Kidney (tissue), 14 donors: ENCODE results near the gene KIF26B. TPM values are rescaled to one million over a fixed set of nuclear protein-coding genes. Genes with fewer than 3 reads are reported as not detected.

Source experiments
- DNase-seq, 5 donors: peaks; one replicate each; pipeline ENCODE4 v3.0.0-alpha.2; 2013 to 2020
- FAIRE-seq: peaks from 2 replicates; lab custom pipeline; 2012; peaks lifted over from hg19 to GRCh38; lab: Jason Lieb, UNC
- H3K27ac ChIP-seq, 2 donors: one replicate each; pipeline ENCODE4 v1.7.0; 2013; ENCODE audit warnings: low read depth in 2 of 2, low read length in 2 of 2, inconsistent platforms in 1 of 2
- H3K27me3 ChIP-seq: one replicate; pipeline ENCODE4 v1.7.1; 2013; ENCODE audit warnings: low read length, inconsistent platforms; ENCODE audit not compliant: control insufficient read depth, insufficient read depth
- H3K36me3 ChIP-seq, 3 donors: one replicate each; pipeline versions ENCODE4 v1.7.0 to v1.7.1; 2013; ENCODE audit warnings: low read length in 3 of 3, control low read depth in 1 of 3, inconsistent platforms in 1 of 3; ENCODE audit not compliant: insufficient read depth in 3 of 3, control insufficient read depth in 2 of 3
- H3K4me1 ChIP-seq, 3 donors: one replicate each; pipeline versions ENCODE4 v1.7.0 to v1.7.1; 2013; ENCODE audit warnings: low read length in 3 of 3, inconsistent platforms in 1 of 3, low read depth in 1 of 3; ENCODE audit not compliant: control insufficient read depth in 2 of 3, insufficient read depth in 2 of 3
- H3K4me3 ChIP-seq, 3 donors: one replicate each; pipeline versions ENCODE4 v1.7.0 to v1.8.1; 2013; ENCODE audit warnings: low read length in 3 of 3, control low read depth in 1 of 3, inconsistent platforms in 1 of 3
- H3K9ac ChIP-seq, 3 donors: one replicate each; pipeline versions ENCODE4 v1.7.0 to v1.7.1; 2013; ENCODE audit warnings: low read length in 3 of 3, control low read depth in 1 of 3, inconsistent platforms in 1 of 3
- H3K9me3 ChIP-seq, 3 donors: one replicate each; pipeline versions ENCODE4 v1.7.0 to v1.7.1; 2013; ENCODE audit warnings: low read length in 3 of 3, control low read depth in 1 of 3, inconsistent platforms in 1 of 3; ENCODE audit not compliant: control insufficient read depth in 2 of 3, insufficient read depth in 1 of 3
- intact Hi-C: fragments of 100-400 bp; cut with DNase I; formaldehyde crosslinking; loops from one replicate; pipeline ENCODE4 v1.11.1; 2022
- polyA plus RNA-seq: library from polyadenylated mRNA; stranded (reverse); fragments of 350-450 nt; fragmentation: Illumina TruSeq; extraction: RNeasy Lipid Tissue Mini Kit (QIAGEN cat#74804); gene quantifications from one replicate; pipeline ENCODE4 v1.2.3, GENCODE V29; 2014; ENCODE audit warnings: low read depth, low replicate concordance; ENCODE audit not compliant: insufficient read depth
- total RNA-seq: library from RNA; stranded (reverse); fragmentation: NEBNext Ultra II Directional; extraction: Animal tissue kit (Norgen Biotek cat#: 25700); gene quantifications from one replicate; pipeline ENCODE4 v1.2.1, GENCODE V29; 2021
- TF ChIP-seq, protein P1 (sequence below): IDR thresholded peaks from 3 replicates; pipeline ENCODE4 v1.5.1; 2012; ENCODE audit warnings: mild to moderate bottlenecking, moderate library complexity, borderline replicate concordance; ENCODE audit not compliant: insufficient read depth; ENCODE audit errors: extremely low read depth
- donor health status: control.
- donor health status: control.
- donor health status: control.
- donor health status: control.
- donor health status: control.
- donor health status: DM: yes; HTN: yes; CAD: no.
- donor health status: Normal renal cell carcinoma (clear cell type).

Gene KIF26B
- total and polyA plus RNA-seq, 2 donors from 2014 or later, result 0.52 to 10.7 TPM

DNA sequence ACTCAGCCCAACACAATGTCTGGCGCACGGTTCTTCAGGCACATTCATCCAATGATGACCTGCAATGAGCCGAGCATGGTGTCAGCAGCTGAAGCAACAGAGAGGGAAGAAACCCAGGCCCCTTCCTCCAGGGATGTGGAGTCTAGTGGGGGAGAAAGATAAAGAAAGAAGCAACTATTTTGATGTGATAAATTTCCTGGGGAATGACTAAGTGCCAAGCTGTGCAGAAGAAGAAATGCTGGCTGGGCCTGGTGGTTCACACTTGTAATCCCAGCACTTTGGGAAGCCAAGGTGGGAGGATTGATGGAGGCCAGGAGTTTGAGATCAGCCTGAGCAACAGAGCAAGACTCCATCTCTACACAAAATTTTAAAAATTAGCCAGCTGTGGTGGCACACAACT lies 561.8 kb downstream of the KIF26B start:
- Histone ChIP-seq H3K27me3 (no peaks in the 10 kb centered on the region), H3K4me3 (no peak overlapping the region), H3K9me3 (no peaks in the 10 kb centered on the region), H3K36me3 (no peaks in the 10 kb centered on the region), H3K9ac (no peak overlapping the region), H3K4me1 (no peaks in the 10 kb centered on the region), H3K27ac (no peak overlapping the region)
- intact Hi-C loops, result no loop called here
- TF ChIP-seq, protein P1, sequence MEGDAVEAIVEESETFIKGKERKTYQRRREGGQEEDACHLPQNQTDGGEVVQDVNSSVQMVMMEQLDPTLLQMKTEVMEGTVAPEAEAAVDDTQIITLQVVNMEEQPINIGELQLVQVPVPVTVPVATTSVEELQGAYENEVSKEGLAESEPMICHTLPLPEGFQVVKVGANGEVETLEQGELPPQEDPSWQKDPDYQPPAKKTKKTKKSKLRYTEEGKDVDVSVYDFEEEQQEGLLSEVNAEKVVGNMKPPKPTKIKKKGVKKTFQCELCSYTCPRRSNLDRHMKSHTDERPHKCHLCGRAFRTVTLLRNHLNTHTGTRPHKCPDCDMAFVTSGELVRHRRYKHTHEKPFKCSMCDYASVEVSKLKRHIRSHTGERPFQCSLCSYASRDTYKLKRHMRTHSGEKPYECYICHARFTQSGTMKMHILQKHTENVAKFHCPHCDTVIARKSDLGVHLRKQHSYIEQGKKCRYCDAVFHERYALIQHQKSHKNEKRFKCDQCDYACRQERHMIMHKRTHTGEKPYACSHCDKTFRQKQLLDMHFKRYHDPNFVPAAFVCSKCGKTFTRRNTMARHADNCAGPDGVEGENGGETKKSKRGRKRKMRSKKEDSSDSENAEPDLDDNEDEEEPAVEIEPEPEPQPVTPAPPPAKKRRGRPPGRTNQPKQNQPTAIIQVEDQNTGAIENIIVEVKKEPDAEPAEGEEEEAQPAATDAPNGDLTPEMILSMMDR, result no peak
- no peak for DNase-seq
- FAIRE-seq, result no peak

DNA sequence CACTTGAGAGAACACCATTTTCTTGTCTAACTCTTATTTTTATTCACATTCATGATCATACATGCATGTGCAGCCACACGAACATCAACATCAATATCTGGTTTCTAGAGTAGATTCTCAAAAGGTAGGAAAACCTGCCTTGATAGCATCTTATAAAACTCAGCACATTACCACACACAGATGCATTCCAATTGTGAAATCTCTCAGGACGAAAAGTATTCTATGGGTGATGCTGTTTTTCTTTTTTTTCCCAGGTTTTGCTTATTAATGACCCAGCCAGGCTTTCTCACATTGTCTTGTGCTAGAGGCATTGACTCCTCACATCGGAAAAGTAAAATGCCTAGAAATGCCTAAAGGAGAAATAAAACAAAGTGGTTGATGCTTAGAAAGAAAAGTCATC lies 562.8 kb downstream of the KIF26B start:
- H3K36me3 ChIP-seq, result no peaks in the 10 kb centered on the region
- no peaks in the 10 kb centered on the region for H3K27me3 ChIP-seq
- TF ChIP-seq, protein P1, result no peak
- H3K4me3 ChIP-seq, result no peak overlapping the region
- H3K27ac ChIP-seq, result no peak overlapping the region
- FAIRE-seq (no peak), DNase-seq (no peak)
- no peak overlapping the region for H3K9ac ChIP-seq
- intact Hi-C loops, result no loop called here
- no peaks in the 10 kb centered on the region for H3K4me1 ChIP-seq
- H3K9me3 ChIP-seq, result no peaks in the 10 kb centered on the region

DNA sequence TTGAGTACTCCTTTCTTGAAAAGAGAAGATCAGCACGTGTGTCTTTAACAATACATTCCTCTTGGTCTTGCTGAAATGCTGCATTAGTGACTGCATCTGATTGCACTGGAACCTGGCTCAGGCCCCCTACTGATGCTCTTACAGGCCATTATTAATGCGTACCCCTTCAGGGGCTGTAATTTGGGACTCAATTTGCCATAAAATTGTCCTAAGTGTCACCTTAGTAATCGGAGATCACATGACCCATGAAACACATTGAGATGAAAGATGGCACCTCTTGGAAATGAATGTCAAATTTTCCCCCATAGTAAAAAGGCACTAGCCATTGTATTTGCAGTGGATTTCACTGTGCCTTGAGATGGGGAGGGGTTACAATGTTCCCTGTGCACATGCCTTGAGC lies 563.3 kb downstream of the KIF26B start:
- Histone ChIP-seq H3K27me3 (no peaks in the 10 kb centered on the region), H3K36me3 (no peaks in the 10 kb centered on the region), H3K4me3 (no peak overlapping the region), H3K9me3 (no peaks in the 10 kb centered on the region), H3K9ac (no peak overlapping the region), H3K4me1 (no peaks in the 10 kb centered on the region), H3K27ac (no peak overlapping the region)
- DNase-seq (no peak), FAIRE-seq (no peak)
- intact Hi-C loops, result no loop called here
- TF ChIP-seq, protein P1, result no peak

DNA sequence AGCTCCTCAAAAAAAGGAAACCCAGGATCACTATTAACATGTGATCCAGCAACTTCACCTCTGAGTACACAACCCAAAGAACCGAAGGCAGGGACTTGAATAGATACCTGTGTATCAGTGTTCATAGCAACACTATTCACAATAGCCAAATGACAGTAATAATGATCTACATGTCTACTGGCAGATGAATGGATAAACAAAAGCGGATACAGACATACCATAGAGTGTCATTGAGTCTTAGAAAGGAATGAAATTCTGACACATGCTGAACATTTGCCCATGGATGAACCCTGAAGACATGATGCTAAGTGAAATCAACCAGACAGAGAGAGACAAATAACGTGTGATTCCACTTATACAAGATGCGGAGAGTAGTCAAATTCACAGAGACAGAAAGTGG lies 564.2 kb downstream of the KIF26B start:
- FAIRE-seq (no peak), DNase-seq (no peak)
- intact Hi-C loops, result no loop called here
- Histone ChIP-seq H3K36me3 (no peaks in the 10 kb centered on the region), H3K4me1 (no peaks in the 10 kb centered on the region), H3K27me3 (no peaks in the 10 kb centered on the region), H3K9ac (no peak overlapping the region), H3K27ac (no peak overlapping the region), H3K9me3 (no peaks in the 10 kb centered on the region), H3K4me3 (no peak overlapping the region)
- TF ChIP-seq, protein P1, result no peak
